Measurements from ENCODE around the gene PDXDC1.
"Not testable (repeated sequence)": the region's sequence is repeated elsewhere in the genome, so short reads cannot be mapped to it uniquely, and the experiment has no call there.

PDXDC1 gene

DNA sequence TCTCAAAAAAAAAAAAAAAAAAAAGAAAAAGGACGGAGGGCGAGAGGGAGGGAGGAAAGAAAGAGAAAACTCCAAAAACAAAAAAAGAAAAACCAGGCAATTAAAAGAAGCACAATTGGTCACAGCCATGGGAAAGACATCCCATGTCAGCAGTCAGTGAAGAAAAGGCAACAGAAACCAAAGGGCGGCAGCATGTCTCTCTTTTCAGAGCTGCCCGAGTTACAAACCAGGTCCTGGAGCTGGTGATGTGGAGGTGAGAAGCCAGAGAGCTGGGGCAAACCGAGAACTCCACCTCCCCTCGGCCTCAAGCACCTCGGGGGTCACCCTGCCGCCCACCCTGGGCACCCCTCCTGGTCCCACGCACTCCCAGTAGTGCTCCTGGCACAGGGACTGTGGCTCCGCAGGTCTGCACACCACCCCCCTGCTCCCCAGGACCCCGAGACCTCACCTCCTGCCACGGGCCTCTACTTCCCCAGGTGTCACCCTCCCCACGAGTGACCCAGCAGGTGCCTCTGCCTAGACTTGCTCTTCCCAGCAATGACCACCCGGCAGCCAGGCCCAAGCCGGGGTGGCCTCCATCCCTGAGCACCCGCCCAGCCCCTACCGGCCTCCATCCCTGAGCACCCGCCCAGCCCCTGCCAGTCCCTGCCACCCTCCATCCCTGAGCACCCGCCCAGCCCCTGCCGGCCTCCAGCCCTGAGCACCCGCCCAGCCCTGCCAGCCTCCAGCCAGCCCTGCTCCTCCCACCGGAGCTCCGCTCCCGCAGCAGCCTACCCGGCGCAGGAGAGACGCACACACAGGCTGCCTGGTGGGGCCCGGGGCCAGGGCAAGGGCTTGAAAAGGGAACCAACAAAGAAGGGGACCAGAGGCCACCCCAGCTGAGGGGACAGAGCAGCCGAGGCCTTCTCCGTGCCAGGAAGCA, 165.9 kb downstream of the PDXDC1 start:
- not testable (repeated sequence) for DNase-seq

DNA sequence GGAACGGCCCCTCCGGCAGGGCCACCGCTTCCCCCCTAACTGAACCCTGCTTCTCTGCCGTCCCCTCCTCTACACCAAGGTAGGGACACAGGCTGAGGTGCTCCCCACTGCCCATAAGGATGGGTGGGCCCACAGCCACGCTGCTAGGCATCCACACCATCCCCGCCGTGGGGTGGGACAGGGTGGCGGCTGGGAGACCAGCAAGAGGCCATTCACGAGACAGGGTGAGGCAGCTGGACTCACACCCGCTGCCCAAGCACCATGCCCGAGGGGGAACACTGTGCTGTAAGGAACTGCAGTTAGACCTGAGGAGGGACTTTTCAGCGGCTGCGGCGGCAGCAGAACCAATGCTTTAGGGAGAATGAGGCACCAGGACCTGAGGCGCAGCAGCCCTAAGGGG, 166.8 kb downstream of the PDXDC1 start:
- no peak for DNase-seq

DNA sequence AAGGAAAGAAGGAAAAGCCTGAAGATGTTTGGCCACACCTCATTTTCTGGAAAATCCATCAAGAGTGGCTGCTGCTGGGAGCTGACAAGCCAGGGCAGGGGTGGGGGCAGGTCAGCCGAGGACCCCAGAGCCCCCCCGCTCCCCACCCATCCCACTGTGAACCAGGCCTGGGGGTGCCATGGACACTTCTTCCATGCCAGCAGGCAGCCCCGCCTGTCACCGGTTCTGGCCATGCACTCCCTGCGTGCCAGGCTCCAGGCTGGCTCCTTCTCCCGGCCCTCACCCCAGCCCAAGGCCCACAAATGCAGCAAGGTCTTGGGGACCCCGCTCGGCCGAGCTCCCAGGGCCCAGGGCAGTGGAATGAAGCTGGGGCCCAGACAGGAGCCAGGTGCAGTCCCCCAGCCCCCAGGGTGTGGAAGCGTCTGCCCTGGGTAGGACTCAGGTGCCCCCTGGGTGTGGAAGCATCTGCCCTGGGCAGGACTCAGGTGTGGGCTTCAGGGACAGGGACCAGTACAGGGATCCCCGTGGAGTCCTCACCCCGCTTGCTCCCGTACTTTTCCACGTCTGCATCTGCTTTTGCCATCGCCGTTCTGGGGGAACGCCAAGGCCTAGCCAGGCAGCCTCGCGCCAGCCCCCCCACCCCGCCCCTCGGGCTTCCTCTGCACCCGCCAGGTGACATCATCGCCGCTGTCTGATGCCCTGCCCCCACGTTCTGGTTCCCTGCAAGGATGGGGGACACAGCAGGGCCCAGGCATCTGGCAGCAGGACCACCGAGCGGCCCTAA, 167.5 kb downstream of the PDXDC1 start:
- not testable (repeated sequence) for DNase-seq

DNA sequence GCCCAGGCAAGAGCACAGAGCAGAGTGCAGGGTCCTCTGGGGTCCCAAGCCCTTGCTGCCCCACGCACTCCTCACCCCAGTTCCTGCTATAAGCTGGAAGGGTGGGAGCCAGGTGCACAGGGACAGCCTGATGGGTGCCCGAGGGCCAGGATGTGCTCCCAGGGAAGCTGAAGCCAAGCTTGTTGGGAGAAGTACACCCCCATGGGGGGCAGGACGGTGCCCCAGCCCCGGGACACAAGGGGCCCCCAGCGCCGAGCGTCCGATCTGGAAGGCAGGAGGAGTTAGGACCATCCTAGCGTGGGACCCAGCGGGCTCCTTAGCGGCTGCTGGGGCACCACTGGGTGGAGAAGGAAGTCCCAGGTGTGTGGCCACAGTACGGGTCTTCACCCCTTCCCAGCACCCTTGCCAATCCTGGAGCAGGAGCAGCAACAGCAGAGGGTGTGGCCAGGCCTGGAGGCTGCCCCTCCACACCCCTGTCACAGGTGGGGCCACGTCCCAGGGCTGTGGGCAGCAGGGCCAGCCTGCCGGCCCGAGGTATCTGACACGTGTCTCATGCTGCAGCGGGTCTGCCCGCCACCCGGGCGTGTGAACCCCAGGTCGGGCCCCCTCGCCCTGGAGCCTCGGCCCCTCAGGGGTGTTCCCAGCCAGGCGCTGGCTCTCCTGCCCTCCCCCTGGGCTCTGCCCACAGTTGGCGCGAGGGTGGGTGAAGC, 168.2 kb downstream of the PDXDC1 start:
- DNase-seq: not testable (repeated sequence)

DNA sequence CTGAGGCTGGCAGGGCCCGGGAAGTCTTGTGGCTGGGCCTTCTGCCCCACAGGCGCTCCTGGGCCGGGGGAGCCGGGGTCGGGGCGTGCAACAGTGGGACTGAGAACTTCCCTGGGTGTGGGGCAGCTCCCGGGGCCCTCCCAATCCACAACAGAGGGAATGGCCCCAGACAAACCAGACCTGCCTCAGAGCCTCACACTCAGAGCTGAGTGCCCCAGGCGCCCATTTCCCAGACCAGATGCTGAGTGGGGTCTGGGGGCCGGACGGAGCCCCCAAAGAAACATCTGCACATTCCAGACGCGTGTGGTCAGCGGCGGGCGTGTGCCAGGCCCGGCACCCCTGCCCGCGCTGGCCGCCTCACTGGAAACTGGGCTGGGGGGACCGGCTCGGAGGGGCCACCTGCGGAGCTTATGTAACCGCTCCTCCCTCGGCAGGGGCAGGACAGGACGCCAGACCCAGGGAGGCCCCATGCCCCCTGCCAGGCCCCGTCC, 168.8 kb downstream of the PDXDC1 start:
- not testable (repeated sequence) for DNase-seq

DNA sequence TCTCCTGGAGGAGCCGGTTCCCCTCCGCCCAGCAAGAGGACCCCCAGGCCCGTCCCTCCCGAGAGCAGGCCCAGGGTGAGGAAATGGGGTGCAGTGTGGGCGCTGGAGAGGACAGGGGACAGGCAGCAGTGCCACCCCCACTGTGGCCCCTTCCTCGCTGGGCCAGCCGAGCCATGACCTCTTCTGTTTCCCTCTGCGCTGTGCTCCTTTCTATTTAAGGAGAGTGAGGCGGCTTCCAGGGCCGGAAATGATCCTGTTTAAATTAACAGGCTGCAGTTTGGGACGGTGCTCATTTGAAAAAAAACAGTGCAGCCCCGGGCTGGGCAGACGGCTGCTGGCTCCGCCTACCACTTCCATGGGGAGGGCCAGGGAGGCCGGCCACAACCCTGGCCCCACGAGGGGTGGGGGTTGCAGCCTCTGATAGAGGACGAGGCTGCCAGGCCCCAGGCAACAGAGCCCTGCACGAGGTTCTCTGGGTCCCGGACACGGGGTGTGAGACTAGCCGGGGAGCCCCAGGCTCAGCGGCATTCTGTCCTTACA, 169.3 kb downstream of the PDXDC1 start:
- DNase-seq: not testable (repeated sequence)

DNA sequence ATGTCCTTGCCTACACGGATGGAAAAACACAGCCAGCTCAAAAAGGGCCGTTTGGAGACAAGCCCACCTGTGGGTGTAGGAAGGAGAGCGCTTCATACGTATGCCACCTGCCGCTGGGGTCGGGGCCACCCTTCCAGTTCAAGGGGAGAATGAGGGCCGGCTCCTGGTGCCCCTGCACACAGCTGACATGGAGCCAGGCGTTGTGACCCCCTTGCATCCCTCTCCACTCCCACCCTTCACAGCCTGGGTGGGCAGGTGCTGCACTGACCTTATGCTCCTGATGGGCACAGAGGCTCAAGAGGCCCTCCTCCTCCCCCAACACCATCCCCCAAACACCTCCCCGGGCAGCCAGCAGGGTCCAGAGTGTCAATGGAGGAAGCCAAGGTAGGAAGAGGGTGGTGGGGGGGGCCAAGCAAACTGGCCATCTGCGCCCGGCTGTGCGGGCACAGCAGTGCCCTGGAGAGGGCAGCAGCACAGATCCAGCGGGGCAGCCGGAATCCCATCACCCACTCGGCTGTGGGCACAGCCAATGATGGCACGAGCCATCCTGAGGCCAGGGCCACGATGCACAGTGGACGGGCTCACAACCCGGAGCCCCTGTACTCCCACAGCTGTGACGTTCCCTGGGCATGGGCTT, 170.1 kb downstream of the PDXDC1 start:
- DNase-seq: not testable (repeated sequence)

DNA sequence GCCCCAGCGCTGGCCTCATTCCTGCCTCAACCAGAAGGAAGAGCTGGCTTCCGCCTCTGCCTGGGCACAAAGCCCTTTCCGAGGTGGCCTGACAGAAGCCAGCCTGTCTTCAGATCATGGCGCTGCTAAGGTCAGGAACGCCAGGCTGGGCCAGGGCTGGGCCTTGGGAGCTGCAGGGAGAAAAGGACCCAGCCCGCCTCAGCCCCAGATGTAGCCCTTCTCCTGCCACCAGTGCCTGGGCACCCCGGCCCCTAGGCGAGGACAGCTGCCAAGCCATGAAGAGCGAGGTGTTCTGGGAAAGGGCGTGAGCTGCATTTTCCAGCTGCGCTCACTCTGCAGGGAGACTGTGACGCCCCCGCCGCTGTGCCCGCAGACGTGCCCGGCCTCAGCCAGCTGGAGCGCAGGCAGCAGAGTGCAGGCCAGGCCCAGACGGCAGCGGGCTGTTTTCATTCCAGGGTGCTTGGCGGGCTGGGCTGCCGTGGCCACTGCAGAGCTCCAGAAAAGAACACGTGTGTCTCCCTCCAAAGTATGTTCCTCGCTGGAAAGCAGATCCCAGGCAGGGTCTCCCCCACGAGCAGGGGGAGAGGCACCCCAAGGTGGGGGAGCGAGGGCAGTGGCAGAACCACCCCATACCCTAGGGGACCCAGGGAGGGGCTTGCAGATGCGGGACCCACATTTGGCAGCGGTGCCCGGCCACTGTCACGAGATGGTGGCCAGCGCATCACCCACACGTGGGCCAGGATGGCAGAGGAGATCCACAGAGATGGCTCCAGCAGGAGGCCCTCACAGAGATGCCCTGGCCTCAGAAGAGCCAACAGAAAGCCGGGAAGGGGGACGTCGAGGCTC, 170.8 kb downstream of the PDXDC1 start:
- not testable (repeated sequence) for DNase-seq

DNA sequence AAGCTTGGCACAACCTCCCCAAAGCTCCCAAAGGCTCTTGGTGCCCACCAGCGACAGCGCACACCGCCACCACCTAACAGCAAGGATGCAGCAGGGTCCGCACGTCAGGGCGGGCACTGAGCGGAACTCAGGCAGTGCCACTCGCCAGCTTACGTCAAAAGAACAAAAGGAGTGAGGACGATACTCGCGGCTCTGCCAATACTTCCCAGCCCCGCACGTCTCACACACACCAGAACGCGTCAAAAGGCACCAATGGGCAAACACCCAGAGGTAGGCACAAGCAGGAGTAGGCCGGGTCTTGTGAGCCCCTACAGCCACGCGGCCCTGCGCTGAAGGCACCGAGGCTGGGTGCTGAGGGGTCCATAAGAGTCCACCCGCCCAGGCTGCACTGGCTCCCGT, 171.4 kb downstream of the PDXDC1 start:
- not testable (repeated sequence) for DNase-seq

DNA sequence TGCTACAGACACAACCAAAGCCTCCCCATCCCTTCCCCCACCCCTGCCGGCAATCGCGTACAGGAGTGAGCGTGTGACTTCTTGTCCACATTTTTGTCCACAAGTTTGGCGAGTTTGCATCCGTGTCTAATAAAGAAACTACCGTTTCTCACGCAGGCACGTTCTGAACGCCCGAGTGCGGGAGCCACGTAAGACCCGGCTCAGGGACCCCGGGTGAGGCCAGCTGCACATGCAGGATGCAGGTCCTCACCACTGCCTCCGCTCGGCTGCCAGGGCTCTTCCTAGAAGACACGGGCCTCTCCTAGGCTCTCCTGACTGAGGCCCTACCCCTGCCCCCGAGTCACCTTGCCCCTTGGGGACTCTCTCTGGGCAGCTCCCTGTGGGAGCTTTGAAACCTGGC, 174.0 kb downstream of the PDXDC1 start:
- DNase-seq: not testable (repeated sequence)

DNA sequence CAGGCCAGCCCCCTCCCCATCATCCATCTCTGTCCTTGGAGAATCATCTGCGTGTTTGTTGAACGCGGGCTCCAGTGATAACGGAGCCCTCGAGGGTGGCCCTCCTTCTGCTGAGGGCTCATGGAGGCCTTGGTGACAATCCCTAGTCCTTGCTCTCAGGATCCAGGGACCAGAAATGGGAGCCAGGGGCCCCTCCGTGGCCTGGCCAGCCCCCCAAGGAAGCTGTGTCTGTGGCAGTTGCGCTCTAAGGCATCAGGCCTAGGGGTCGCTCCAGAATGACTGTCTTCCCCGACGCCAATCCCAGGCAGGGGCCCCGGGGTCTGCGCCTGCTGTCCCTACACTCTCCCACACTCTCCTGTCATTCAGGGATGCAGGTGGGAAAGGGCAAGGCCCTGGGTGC, 174.4 kb downstream of the PDXDC1 start:
- DNase-seq: not testable (repeated sequence)

DNA sequence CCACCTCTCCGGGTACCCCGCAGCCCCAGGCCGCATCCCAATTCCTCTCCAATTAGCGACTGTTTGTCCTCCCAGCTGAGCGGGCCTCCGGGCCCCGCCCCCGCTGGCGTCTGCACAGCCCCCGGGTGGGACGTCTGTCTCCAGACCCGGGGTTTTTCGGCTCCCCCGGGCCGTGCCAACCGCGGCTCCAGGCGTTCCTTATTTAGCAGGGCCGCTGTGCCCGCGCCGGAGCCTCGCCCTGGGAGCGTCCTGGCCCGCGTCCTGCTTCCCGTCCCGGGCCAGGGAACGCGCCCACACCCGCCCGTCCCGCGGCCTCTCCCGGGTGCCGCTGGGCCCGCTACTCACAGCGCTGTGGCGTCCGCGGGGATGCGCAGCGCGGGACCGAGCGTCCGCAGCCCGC, 179.2 kb downstream of the PDXDC1 start:
- DNase-seq: peak; percentile 37

DNA sequence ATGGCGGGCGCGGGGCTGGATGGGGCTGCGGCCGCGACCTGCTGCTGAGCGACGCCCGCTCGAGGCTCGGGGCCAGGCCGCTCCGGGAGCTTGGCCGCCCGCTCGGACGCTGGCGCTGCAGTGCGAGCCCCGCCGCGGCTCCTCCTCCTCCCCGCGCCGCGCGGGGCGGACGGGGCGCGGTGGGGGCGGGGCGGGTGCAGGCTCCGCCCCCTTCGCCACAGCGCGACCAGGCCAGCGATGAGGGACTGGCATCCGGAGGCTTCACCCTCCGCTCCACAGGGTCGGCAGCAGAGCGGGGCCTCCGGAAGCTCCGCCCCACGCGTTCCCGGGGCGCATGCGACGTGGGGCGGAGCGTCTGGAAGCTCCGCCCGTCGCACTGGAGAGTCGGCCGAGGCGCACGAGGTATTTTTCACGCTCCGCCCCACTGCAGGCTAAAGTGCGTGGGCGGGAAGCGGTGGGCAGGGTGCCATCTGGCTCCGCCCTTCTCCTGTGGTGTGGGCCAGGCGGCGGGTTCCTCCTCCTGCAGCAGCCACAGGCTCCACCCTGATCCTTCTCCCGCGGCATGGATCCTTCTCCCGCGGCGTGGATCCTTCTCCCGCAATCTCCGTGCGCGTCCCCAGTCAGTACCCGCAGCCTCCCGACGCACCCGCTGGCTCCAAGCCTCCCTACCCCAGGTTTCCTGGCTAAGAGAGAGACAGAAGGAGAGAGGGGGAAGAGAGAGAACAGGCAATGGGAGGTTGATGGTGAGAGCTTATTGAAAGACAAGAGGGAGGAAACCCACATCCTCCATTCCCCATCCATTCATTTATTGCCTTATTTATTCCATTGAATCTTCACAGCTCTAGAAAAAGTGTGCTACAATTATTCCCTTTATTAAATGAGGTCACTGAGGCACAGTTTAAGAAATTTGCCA, 180.1 kb downstream of the PDXDC1 start:
- peak; percentile 96 for DNase-seq

DNA sequence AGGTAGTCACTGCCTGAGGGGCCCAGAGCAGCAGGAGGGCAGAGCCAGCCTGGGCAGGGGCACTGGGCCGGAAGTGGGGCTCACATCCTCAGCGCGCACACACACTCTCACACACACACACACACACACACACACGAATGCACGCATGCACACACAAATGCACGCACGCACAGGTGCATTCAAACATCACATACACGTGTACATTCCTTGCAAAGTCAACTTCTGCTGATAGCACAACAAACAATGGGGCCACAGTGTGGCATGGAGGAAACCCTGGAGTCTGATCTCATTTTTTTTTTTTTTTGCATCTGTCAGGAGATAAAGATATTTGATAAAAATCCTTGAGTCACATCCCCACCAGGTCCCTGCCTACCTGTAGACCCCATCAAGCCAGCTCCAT, 182.8 kb downstream of the PDXDC1 start:
- DNase-seq: not testable (repeated sequence)

DNA sequence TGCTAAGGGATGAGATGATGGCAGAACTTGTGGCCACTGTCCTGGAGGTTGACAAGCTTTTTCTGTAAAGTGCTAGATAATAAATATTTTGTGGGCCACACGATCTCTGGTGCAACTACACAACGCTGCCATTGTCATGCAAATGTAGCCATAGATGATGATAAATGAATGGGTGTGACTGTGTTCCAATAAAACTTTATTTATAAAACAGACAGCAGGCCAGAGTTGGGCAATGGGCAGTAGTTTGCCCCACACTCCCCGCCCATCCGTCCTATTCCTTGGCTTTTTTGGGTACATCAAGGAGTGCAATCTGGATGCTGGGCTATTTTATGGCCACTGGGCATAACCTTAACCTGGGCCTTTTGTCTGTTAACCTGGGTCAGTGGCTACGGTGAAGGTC, 184.8 kb downstream of the PDXDC1 start:
- DNase-seq: not testable (repeated sequence)

DNA sequence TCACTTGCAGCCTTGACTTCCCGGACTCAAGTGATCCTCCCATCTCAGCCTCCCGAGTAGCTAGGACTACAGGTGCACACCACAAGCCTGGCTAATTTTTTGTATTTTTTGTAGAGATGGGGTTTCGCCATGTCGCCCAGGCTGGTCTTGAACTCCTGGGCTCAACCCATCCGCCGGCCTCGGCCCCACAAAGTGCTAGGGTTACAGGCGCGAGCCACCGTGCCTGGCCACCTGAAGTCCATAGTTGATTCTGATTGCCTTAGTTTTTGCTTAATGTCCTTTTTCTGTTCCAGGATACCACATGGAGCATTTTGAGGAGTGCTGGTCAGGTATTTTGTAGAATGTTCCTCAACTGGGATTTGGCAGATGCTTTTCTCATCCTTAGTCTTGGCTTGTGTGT, 185.7 kb downstream of the PDXDC1 start:
- not testable (repeated sequence) for DNase-seq

DNA sequence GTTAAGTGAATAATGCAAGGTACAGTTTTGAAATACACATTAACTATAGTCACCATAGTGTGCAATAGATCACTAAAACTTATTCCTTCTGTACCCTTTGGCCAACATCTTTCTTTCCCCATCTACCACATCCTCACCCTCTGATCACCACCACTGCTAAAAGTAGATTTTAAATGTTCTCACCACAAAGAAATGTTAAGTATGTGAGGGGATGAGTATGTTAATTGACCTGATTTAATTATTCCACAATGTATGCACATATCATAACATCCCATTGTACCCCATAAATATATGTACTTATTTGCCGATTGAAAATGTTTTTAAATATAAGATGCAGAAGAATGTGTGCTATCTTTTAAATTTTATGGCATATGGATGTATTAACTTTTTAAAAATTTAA, 188.2 kb downstream of the PDXDC1 start:
- DNase-seq: not testable (repeated sequence)

DNA sequence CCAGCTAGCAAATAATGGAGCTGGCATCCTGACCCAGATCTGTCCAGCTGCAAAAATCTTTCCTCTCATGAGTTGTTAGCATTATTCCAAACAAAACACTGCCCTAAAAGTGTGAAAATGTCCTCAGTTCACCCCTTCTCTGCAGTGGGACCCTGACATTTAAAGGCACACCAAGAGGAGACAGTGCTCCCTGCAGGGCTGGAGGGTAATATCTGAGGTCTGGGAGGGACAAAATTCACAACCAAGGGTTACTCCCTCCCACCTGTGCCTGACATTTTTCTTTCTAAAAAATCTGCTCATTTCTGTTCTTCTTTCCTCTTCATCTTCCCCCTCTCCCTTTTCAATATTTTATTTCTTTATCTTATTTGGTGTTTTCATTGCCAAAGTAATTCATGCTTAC, 191.4 kb downstream of the PDXDC1 start:
- DNase-seq: not testable (repeated sequence)

DNA sequence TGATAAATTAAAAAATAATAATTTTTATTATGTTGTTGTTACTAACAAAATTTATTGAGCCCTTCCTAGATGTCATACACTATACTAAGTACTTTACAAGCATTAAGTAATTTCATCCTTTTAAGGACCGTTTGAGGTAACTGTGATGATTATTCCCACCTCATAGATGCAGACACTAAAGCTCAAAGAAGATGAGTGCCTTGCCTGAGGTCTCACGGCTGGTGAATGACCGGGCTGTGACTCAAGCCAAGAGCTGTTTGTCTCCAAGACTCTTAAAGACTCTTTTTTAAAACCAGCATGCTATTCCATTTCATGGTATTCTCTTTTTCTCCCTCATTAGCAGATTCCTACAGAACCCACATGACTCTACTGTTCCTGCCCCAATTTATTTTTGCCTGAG, 193.5 kb downstream of the PDXDC1 start:
- not testable (repeated sequence) for DNase-seq

Data from NCI-H69 (cell line).